Natural killer cell (primary cell): ENCODE measurements around the gene FCGR1A. TPM values are rescaled to one million over a fixed set of nuclear protein-coding genes. Genes with fewer than 3 reads are reported as not detected.
A peak's percentile ranks its signal among the peaks of the same experiment; 100 is the strongest.
"Not testable (repeated sequence)": the region's sequence is repeated elsewhere in the genome, so short reads cannot be mapped to it uniquely, and the experiment has no call there.

Experiments used
- ATAC-seq, 3 donors: fragments of 150-1000 bp in 2 of 3; fragments of 200-7000 bp in 1 of 3; cut with Tn5 transposase; 1 replicate in 1 of 3; 2 replicates in 2 of 3; pipeline ENCODE4 v1.10.0; 2021; ENCODE audit warnings: mild to moderate bottlenecking in 2 of 3, moderate library complexity in 2 of 3
- DNase-seq, 2 donors: peaks; one replicate each; pipeline versions ENCODE4 v3.0.0 to v3.0.0-alpha.2; 2013 to 2021; ENCODE audit warnings: mixed read lengths in 1 of 2
- H3K27ac ChIP-seq: one replicate; pipeline ENCODE4 v1.5.1; 2013; ENCODE audit warnings: mild to moderate bottlenecking, low read length
- H3K27me3 ChIP-seq: one replicate; pipeline ENCODE4 v1.6.1; 2013; ENCODE audit warnings: low read length; ENCODE audit not compliant: control insufficient read depth, insufficient read depth
- H3K36me3 ChIP-seq: one replicate; pipeline ENCODE4 v1.6.1; 2013; ENCODE audit warnings: low read length; ENCODE audit not compliant: control insufficient read depth, insufficient read depth
- H3K4me1 ChIP-seq: one replicate; pipeline ENCODE4 v1.6.1; 2013; ENCODE audit warnings: low read length; ENCODE audit not compliant: control insufficient read depth, insufficient read depth
- H3K4me3 ChIP-seq: one replicate; pipeline ENCODE4 v1.5.1; 2013; ENCODE audit warnings: low read length
- H3K9me3 ChIP-seq: one replicate; pipeline ENCODE4 v1.6.1; 2013; ENCODE audit warnings: low read length; ENCODE audit not compliant: control insufficient read depth, insufficient read depth
- H3K27ac Mint-ChIP-seq, 2 donors: one replicate each; pipeline ENCODE4 v1.8.0; 2022; ENCODE audit warnings: mild to moderate bottlenecking in 2 of 2, mixed read lengths in 2 of 2, moderate library complexity in 1 of 2
- H3K27me3 Mint-ChIP-seq, 2 donors: one replicate each; pipeline ENCODE4 v1.8.0; 2022; ENCODE audit warnings: low read depth in 2 of 2, mixed read lengths in 2 of 2
- H3K36me3 Mint-ChIP-seq: one replicate; pipeline ENCODE4 v1.8.0; 2022; ENCODE audit warnings: mixed read lengths
- H3K4me1 Mint-ChIP-seq, 2 donors: one replicate each; pipeline ENCODE4 v1.8.0; 2022; ENCODE audit warnings: mixed read lengths in 2 of 2
- H3K4me3 Mint-ChIP-seq: one replicate; pipeline ENCODE4 v1.8.0; 2022; ENCODE audit warnings: mild to moderate bottlenecking, moderate library complexity, mixed read lengths
- H3K9me3 Mint-ChIP-seq, 2 donors: one replicate each; pipeline ENCODE4 v1.8.0; 2022; ENCODE audit warnings: mixed read lengths in 2 of 2
- CTCF ChIP-seq: fragments of 200-600 bp; IDR thresholded peaks from one replicate; pipeline ENCODE4 v1.8.0; 2022; ENCODE audit warnings: antibody characterized with exemption
- WGBS: methylation state at CpG from one replicate; pipeline ENCODE4 v1.1.7; 2013; ENCODE audit warnings: missing lambda C conversion rate; ENCODE audit not compliant: insufficient coverage; 5-methylcytosine and 5-hydroxymethylcytosine counted together
- intact Hi-C: fragments of 100-400 bp; cut with micrococcal nuclease; formaldehyde crosslinking; loops from one replicate; pipeline ENCODE4 v1.14.2; 2022
- total RNA-seq, 4 donors: library from RNA; stranded (reverse); fragments of 120-200 nt in 1 of 4; gene quantifications; one replicate each; pipeline versions ENCODE4 v1.2.3 to v1.2.4, GENCODE V29; 2013 to 2022

The FCGR1A gene
- total RNA-seq, 3 donors from 2014 or later (not counting 1 experiment from before 2014, with no cell fraction given): 0.48 to 0.77 TPM; not detected in 1

GRCh38 chr1:149781413-149781984 lies 995 bp upstream of the FCGR1A start:
- H3K36me3 ChIP-seq, H3K4me3 Mint-ChIP-seq, H3K36me3 Mint-ChIP-seq, H3K27ac ChIP-seq, DNase-seq, H3K27me3 ChIP-seq, H3K9me3 Mint-ChIP-seq, H3K4me3 ChIP-seq, H3K27me3 Mint-ChIP-seq, H3K4me1 ChIP-seq, H3K9me3 ChIP-seq, intact Hi-C loops: not testable (repeated sequence)
- WGBS: 59% methylated on average over 4 of the region's 5 CpGs
- Mint-ChIP-seq H3K27ac (peak overlapping the region; percentile 31 to 34), H3K4me1 (peaks cover 10% of the 10 kb centered on the region in 2 donors)
- ATAC-seq: peak; percentile 91 to 96 (median 91)

DNA sequence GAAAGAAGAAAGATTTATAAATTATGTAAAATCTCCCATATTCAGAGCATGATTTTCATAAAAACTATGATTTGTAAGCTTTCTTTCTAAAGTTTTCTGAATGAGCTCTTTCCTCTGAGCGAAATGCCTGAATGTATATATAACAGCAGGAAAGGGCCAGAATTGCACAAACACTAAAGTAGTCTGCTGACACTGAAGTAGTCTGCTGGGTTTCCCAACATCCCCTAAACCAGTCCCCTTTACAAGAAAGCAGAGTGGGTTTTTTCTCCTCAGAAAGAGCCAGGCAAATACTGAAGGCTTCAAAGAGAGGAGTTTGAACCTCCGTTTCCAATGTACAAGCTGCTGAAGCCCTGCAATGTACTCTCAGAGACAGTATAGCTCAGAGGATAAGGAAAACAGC lies 795 bp downstream of the FCGR1A start:
- H3K9me3 Mint-ChIP-seq, ATAC-seq, H3K27me3 ChIP-seq, DNase-seq, H3K4me1 ChIP-seq, H3K27ac ChIP-seq, H3K36me3 Mint-ChIP-seq, H3K9me3 ChIP-seq, H3K27ac Mint-ChIP-seq, H3K4me3 Mint-ChIP-seq, H3K4me3 ChIP-seq, H3K27me3 Mint-ChIP-seq, H3K36me3 ChIP-seq, intact Hi-C loops: not testable (repeated sequence)
- H3K4me1 Mint-ChIP-seq: peaks cover 10% of the 10 kb centered on the region in 2 donors
- WGBS: no CpG with 5 or more reads among the region's 2 CpGs

DNA sequence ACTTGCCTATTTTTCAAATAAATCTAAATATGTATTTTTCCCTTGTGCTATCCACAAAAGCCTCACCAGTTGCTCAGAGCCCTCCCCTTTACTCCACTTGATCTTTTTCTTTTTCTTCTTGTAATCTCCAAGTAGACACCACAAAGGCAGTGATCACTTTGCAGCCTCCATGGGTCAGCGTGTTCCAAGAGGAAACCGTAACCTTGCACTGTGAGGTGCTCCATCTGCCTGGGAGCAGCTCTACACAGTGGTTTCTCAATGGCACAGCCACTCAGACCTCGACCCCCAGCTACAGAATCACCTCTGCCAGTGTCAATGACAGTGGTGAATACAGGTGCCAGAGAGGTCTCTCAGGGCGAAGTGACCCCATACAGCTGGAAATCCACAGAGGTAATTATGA lies 1.4 kb downstream of the FCGR1A start:
- H3K4me3 Mint-ChIP-seq, H3K27me3 Mint-ChIP-seq, DNase-seq, H3K4me1 ChIP-seq, H3K36me3 Mint-ChIP-seq, H3K9me3 ChIP-seq, H3K27ac ChIP-seq, H3K27me3 ChIP-seq, intact Hi-C loops, H3K4me3 ChIP-seq, H3K27ac Mint-ChIP-seq, ATAC-seq, H3K9me3 Mint-ChIP-seq, H3K36me3 ChIP-seq: not testable (repeated sequence)
- 71% methylated on average over 1 of the region's 4 CpGs for WGBS
- H3K4me1 Mint-ChIP-seq: peaks cover 10% of the 10 kb centered on the region in 2 donors

DNA sequence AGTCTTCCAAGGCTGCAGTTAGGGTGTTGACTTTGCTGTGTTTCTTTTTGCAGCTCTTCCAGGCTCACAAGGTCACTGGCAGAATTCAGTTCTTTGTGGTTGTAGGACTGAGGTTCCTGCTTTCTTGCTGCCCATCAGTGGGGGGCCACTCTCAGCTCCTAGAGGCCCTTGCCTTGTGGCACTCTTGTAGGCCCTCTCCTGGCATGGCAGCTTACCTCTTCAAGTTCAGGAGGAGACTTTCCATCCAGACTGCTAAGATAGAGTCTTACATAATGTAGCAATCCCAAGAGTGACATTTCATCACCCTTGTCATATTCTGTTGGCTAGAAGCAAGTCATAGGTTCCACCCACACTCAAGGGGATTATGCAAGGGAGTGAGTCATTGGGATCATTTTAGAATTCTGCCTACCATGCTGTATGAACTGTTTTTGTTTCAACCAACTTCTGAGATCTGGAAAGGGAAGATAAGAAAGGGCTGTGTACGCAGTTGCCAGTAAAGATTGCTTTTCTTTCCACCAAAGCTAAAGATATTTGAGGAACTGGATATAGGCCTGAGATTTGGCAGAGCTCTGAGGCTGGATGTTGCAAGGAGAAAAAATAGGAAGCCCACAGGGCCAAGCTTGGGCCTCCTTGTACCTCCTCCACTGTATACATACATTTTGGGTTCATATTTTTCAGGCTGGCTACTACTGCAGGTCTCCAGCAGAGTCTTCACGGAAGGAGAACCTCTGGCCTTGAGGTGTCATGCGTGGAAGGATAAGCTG lies 5.4 kb downstream of the FCGR1A start:
- not testable (repeated sequence) for H3K27me3 Mint-ChIP-seq, H3K27ac Mint-ChIP-seq, ATAC-seq

GRCh38 chr1:149792502-149792901 lies 10.0 kb downstream of the FCGR1A start:
- DNase-seq (peak; percentile 64 to 73), ATAC-seq (peak; percentile 89 to 95 (median 90))
- H3K27me3 ChIP-seq, H3K9me3 ChIP-seq, H3K27me3 Mint-ChIP-seq, H3K27ac ChIP-seq, H3K36me3 Mint-ChIP-seq, intact Hi-C loops, H3K4me1 Mint-ChIP-seq, H3K36me3 ChIP-seq, H3K9me3 Mint-ChIP-seq, H3K4me1 ChIP-seq: not testable (repeated sequence)
- peak; percentile 72 for TF ChIP-seq CTCF
- peak overlapping the region; percentile 30 for H3K4me3 ChIP-seq
- peak overlapping the region; percentile 95 to 98 for H3K27ac Mint-ChIP-seq
- 0% methylated on average over 4 of the region's 36 CpGs for WGBS
- H3K4me3 Mint-ChIP-seq: peak overlapping the region; percentile 100

More for the DNA sequence above, 5.4 kb downstream of the FCGR1A start:
- H3K27ac ChIP-seq, H3K4me3 ChIP-seq, intact Hi-C loops, H3K27me3 ChIP-seq, H3K4me3 Mint-ChIP-seq, H3K9me3 Mint-ChIP-seq, H3K4me1 Mint-ChIP-seq, H3K4me1 ChIP-seq, H3K36me3 ChIP-seq, DNase-seq, H3K9me3 ChIP-seq, H3K36me3 Mint-ChIP-seq: not testable (repeated sequence)
- no CpG with 5 or more reads among the region's 3 CpGs for WGBS
